Panc1 (cell line): ENCODE data around the gene DPP8. TPM values are rescaled to one million over a fixed set of nuclear protein-coding genes. Genes with fewer than 3 reads are reported as not detected.

Experiments used
- ATAC-seq: fragments of 200-7000 bp; cut with Tn5 transposase; 2 replicates; pipeline ENCODE4 v1.9.1; 2020; ENCODE audit warnings: mild to moderate bottlenecking, moderate library complexity
- BruUV-seq: library from RNA; stranded (reverse); fragments of 400-500 nt; replicated peaks from 2 replicates; lab custom pipeline; 2021; lab: Mats Ljungman, UMichigan
- CTCF ChIA-PET: fragments of 300-600 bp; sonication (Branson Sonifier 250); formaldehyde crosslinking; loops from one replicate; lab custom pipeline; 2022; ENCODE audit warnings: antibody characterized with exemption; lab: Charles Lee
- POLR2A ChIA-PET: fragments of 300-600 bp; sonication (Branson Sonifier 250); formaldehyde crosslinking; loops from one replicate; lab custom pipeline; 2022; ENCODE audit warnings: antibody characterized with exemption; lab: Charles Lee
- DNase-seq: peaks from one replicate; pipeline ENCODE4 v3.0.0-alpha.2; 2010; ENCODE audit warnings: low read depth, low spot score
- H3K27ac ChIP-seq: 2 replicates; pipeline ENCODE4 v1.5.1; 2011; ENCODE audit warnings: mild to moderate bottlenecking, low read length, inconsistent platforms
- H3K27me3 ChIP-seq: fragments of 200-500 bp; sonication (Bioruptor generic); 2 replicates; pipeline ENCODE4 v1.6.0; 2014; ENCODE audit warnings: low read length, inconsistent platforms; ENCODE audit not compliant: control insufficient read depth, insufficient read depth
- H3K36me3 ChIP-seq: fragments of 200-500 bp; sonication (Bioruptor generic); 2 replicates; pipeline ENCODE4 v1.5.1; 2014; ENCODE audit warnings: inconsistent platforms, mild to moderate bottlenecking, low read length, moderate library complexity; ENCODE audit not compliant: control insufficient read depth, insufficient read depth
- H3K4me1 ChIP-seq: 2 replicates; pipeline ENCODE4 v1.5.1; 2011; ENCODE audit warnings: inconsistent platforms, mild to moderate bottlenecking, low read length, moderate library complexity; ENCODE audit not compliant: control insufficient read depth, insufficient read depth
- H3K4me3 ChIP-seq, 2 experiments: 2 replicates each; pipeline ENCODE4 v1.5.1; 2011 to 2012; ENCODE audit warnings: low read depth in 2 of 2, low read length in 2 of 2, mild to moderate bottlenecking in 2 of 2, inconsistent platforms in 1 of 2, moderate library complexity in 1 of 2
- H3K9me3 ChIP-seq: fragments of 200-500 bp; sonication (Bioruptor generic); 2 replicates; pipeline ENCODE4 v1.5.1; 2014; ENCODE audit warnings: low read depth, mild to moderate bottlenecking, inconsistent platforms, low read length, moderate library complexity; ENCODE audit not compliant: control insufficient read depth, insufficient read depth
- CTCF ChIP-seq: fragments of 450-650 bp; IDR thresholded peaks from 2 replicates; pipeline ENCODE4 v1.5.1; 2017; ENCODE audit warnings: mild to moderate bottlenecking
- POLR2AphosphoS5 ChIP-seq: IDR thresholded peaks from 2 replicates; pipeline ENCODE4 v1.6.1; 2012; ENCODE audit warnings: mild to moderate bottlenecking, low read depth, low read length, moderate library complexity
- REST ChIP-seq, 2 experiments: IDR thresholded peaks; 2 replicates each; pipeline ENCODE4 v1.6.1; 2011 to 2012; ENCODE audit warnings: low read depth in 2 of 2, control low read depth in 1 of 2, low read length in 1 of 2, mild to moderate bottlenecking in 1 of 2, moderate library complexity in 1 of 2; ENCODE audit not compliant: insufficient read depth in 1 of 2
- SIN3A ChIP-seq: IDR thresholded peaks from 2 replicates; pipeline ENCODE4 v1.6.1; 2012; ENCODE audit warnings: low read depth, mild to moderate bottlenecking, low read length, moderate library complexity, borderline replicate concordance; ENCODE audit not compliant: insufficient read depth
- TCF7L2 ChIP-seq: IDR thresholded peaks from 2 replicates; pipeline ENCODE4 v1.6.1; 2011; ENCODE audit warnings: mild to moderate bottlenecking, low read depth, low read length, inconsistent platforms
- in situ Hi-C: cut with HindIII; loops from 2 replicates; pipeline ENCODE4 v1.10.0; 2016; ENCODE audit warnings: low sequenced_read_pairs, low pct_unique_long_range_greater_than_20kb
- intact Hi-C: fragments of 100-400 bp; cut with micrococcal nuclease; formaldehyde crosslinking; loops from one replicate; pipeline ENCODE4 v1.10.0; 2022; ENCODE audit not compliant: unreplicated experiment
- total RNA-seq: library from RNA; stranded (reverse); gene quantifications from one replicate; pipeline ENCODE4 v1.2.1, GENCODE V29; 2021; ENCODE audit not compliant: unreplicated experiment

DPP8 gene
- total RNA-seq, 1 experiment from 2014 or later, result 36.2 TPM

GRCh38 chr15:65396965-65397317 is 120.5 kb downstream of the DPP8 start:
- BruUV-seq, result no TSS peak
- H3K4me3 ChIP-seq, result no peak overlapping the region
- H3K27me3 ChIP-seq, result 0 out of 2 replicates have a peak, but pooled peaks cover 3% of the 10 kb centered on the region
- no peaks in the 10 kb centered on the region for H3K9me3 ChIP-seq
- ATAC-seq, result no peak
- intact Hi-C loops, result no loop called here
- no peaks in the 10 kb centered on the region for H3K36me3 ChIP-seq
- DNase-seq, result no peak
- ChIA-PET CTCF (no interaction called here), POLR2A (no interaction called here)
- in situ Hi-C loops, result no loop called here
- TF ChIP-seq REST (IDR thresholded peaks at IDR 0.05; ENCODE audit: insufficient read depth in 1 of 2, low read depth in 2 of 2, low read length in 1 of 2) (no peak), TCF7L2 (no peak), CTCF (no peak), SIN3A (no peak), POLR2AphosphoS5 (no peak)
- no peak overlapping the region for H3K27ac ChIP-seq
- peaks cover 4% of the 10 kb centered on the region; the same call in 1 of the 2 replicates for H3K4me1 ChIP-seq

- H3K27ac ChIP-seq, result no peak overlapping the region
- intact Hi-C loops, result no loop called here
- no peaks in the 10 kb centered on the region for H3K9me3 ChIP-seq
- no peak for ATAC-seq
- in situ Hi-C loops, result no loop called here
- H3K4me1 ChIP-seq, result peaks cover 4% of the 10 kb centered on the region; the same call in 1 of the 2 replicates
- no peak for DNase-seq
- CTCF ChIA-PET, result no interaction called here
- TF ChIP-seq CTCF, result no peak
- TF ChIP-seq TCF7L2, result no peak
- TF ChIP-seq SIN3A, result no peak
- TF ChIP-seq POLR2AphosphoS5, result no peak
- TF ChIP-seq REST (IDR thresholded peaks at IDR 0.05; ENCODE audit: insufficient read depth in 1 of 2, low read depth in 2 of 2, low read length in 1 of 2), result no peak
- H3K4me3 ChIP-seq, result no peak overlapping the region
- no TSS peak for BruUV-seq
- H3K27me3 ChIP-seq, result 0 out of 2 replicates have a peak, but pooled peaks cover 3% of the 10 kb centered on the region
- POLR2A ChIA-PET, result no interaction called here
- no peaks in the 10 kb centered on the region for H3K36me3 ChIP-seq
Measured at GRCh38 chr15:65396283-65396964, 121.1 kb downstream of the DPP8 start.
